Hematopoietic multipotent progenitor cell treated with erythropoietin and hydrocortisone succinate and interleukin-3 and kit ligand, for 6 days (in vitro differentiated cells): Measurements from ENCODE around the gene TENM4.

Experiments used
- DNase-seq: peaks from one replicate; pipeline ENCODE4 v3.0.0-alpha.2; 2015

TENM4 gene

GRCh38 chr11:79160791-79161403 lies 279.9 kb downstream of the TENM4 start:
- no peak for DNase-seq

- DNase-seq: peak; percentile 1
These were observed 281.0 kb downstream of the TENM4 start for GRCh38 chr11:79159657-79160450.

GRCh38 chr11:79157738-79158137 lies 283.1 kb downstream of the TENM4 start:
- no peak for DNase-seq

GRCh38 chr11:79156031-79156430 lies 284.8 kb downstream of the TENM4 start:
- no peak for DNase-seq

- DNase-seq: no peak
These were observed 285.6 kb downstream of the TENM4 start for GRCh38 chr11:79155237-79155636.

GRCh38 chr11:79152511-79152910 lies 288.3 kb downstream of the TENM4 start:
- DNase-seq: no peak

- DNase-seq: no peak
These were observed 289.4 kb downstream of the TENM4 start for GRCh38 chr11:79151396-79151795.

GRCh38 chr11:79150966-79151365 lies 289.9 kb downstream of the TENM4 start:
- no peak for DNase-seq

- no peak for DNase-seq
These were observed 290.5 kb downstream of the TENM4 start for GRCh38 chr11:79150320-79150719.

GRCh38 chr11:79147731-79148130 lies 293.1 kb downstream of the TENM4 start:
- no peak for DNase-seq

- no peak for DNase-seq
These were observed 293.8 kb downstream of the TENM4 start for GRCh38 chr11:79147011-79147410.

- no peak for DNase-seq
These were observed 300.9 kb downstream of the TENM4 start for GRCh38 chr11:79139900-79140299.

GRCh38 chr11:79129702-79130101 lies 311.1 kb downstream of the TENM4 start:
- no peak for DNase-seq

- DNase-seq: no peak
These were observed 312.5 kb downstream of the TENM4 start for GRCh38 chr11:79128291-79128690.

- no peak for DNase-seq
These were observed 318.1 kb downstream of the TENM4 start for GRCh38 chr11:79122759-79123158.

- DNase-seq: no peak
These were observed 319.5 kb downstream of the TENM4 start for GRCh38 chr11:79121351-79121750.

- no peak for DNase-seq
These were observed 321.1 kb downstream of the TENM4 start for GRCh38 chr11:79119491-79120284.

- DNase-seq: no peak
These were observed 323.3 kb downstream of the TENM4 start for GRCh38 chr11:79117488-79117887.

- no peak for DNase-seq
These were observed 324.2 kb downstream of the TENM4 start for GRCh38 chr11:79116600-79116999.

GRCh38 chr11:79113054-79113690 lies 327.7 kb downstream of the TENM4 start:
- no peak for DNase-seq

- no peak for DNase-seq
These were observed 330.0 kb downstream of the TENM4 start for GRCh38 chr11:79110796-79111195.

GRCh38 chr11:79110321-79110720 lies 330.5 kb downstream of the TENM4 start:
- no peak for DNase-seq

- no peak for DNase-seq
These were observed 332.0 kb downstream of the TENM4 start for GRCh38 chr11:79108851-79109250.
